GM12892 (cell line): Measurements from ENCODE around the gene HACD1.

Experiments
- POLR2AphosphoS5 ChIP-seq: IDR thresholded peaks from 2 replicates; pipeline ENCODE4 v1.6.1; 2011; ENCODE audit warnings: low read depth, low read length, control low read depth
- TAF1 ChIP-seq: IDR thresholded peaks from 2 replicates; pipeline ENCODE4 v1.6.1; 2011; ENCODE audit warnings: low read depth, mild to moderate bottlenecking, control low read depth, low read length, borderline replicate concordance

DNA sequence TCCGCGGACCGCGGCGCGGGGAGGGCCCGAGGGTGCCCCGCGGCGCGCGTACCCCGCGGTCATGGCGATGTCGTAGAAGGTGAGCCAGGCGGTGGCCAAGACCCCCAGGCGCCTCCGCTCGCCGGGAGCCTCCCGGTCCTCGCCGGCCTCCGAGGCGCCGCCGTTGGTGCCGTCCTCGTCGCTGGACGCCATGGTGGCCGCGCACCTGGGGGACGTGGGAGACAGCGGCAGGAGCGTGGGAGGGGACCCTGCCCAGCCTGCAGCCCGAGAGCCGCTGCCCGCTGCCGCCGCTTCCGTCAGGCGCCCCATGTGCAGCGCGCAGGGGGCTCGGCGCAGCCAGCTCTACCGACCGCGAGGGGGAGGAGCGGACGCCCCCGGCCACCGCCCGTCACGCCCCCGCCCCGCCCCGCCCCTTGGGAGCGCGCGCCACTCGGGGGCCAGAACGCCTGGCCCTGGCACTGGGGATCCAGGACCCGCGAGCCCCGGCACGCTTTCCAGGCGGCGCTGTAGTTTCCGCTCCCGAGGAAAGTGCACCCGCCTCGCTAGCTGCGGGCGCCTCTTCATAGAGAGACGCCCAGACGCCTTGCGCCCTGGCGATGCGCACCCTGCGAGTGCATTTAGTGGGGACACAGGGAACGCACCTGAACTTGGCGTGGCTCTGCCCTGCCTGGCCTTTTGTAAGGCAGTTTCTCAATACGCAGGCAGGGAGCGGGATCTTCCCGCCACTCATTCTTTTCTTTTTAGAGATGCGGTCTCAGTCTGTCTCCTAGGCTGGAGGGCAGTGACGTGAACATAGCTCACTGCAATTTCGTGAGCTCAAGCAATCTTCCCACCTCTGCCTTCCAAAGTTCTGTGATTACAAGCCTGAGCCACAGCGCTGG lies at the start of gene HACD1:
- TF ChIP-seq TAF1, result no peak
- TF ChIP-seq POLR2AphosphoS5, result no peak
